Upper lobe of left lung (tissue), 4 donors: ENCODE results near the gene CD14.

Experiments
- CTCF ChIP-seq, 6 experiments: fragments of 450-650 bp in 4 of 6; fragments of 200-600 bp in 2 of 6; sonication (generic) in 2 of 6; IDR thresholded peaks; one replicate each; pipeline ENCODE4 v1.5.1; 2016 to 2019; ENCODE audit warnings: antibody characterized with exemption in 6 of 6
- EP300 ChIP-seq, 4 donors: sonication (generic); formaldehyde crosslinking; IDR thresholded peaks; one replicate each; pipeline ENCODE4 v1.5.1; 2017; ENCODE audit warnings: antibody characterized with exemption in 4 of 4, control low read depth in 2 of 4
- POLR2A ChIP-seq, 4 donors: fragments of 450-650 bp; IDR thresholded peaks; one replicate each; pipeline ENCODE4 v1.5.1; 2016 to 2017; ENCODE audit warnings: antibody characterized with exemption in 4 of 4, mild to moderate bottlenecking in 2 of 4
- POLR2AphosphoS5 ChIP-seq, 2 donors: sonication (generic); formaldehyde crosslinking; IDR thresholded peaks; one replicate each; pipeline ENCODE4 v1.5.1; 2017; ENCODE audit warnings: antibody characterized with exemption in 2 of 2

- TF ChIP-seq CTCF (IDR thresholded peaks at IDR 0.05) (peak in 2 of 6 experiments; percentile 7 to 9), POLR2A (IDR thresholded peaks at IDR 0.05) (peak in 2 of 4 donors; percentile 53 to 75), POLR2AphosphoS5 (IDR thresholded peaks at IDR 0.05) (peak; percentile 68 to 86), EP300 (IDR thresholded peaks at IDR 0.05) (peak in 2 of 4 donors; percentile 68 to 78)
These were observed at the start of gene CD14 for GRCh38 chr5:140633021-140633471.
